Hematopoietic multipotent progenitor cell treated with erythropoietin and hydrocortisone succinate and interleukin-3 and kit ligand, for 4 days (in vitro differentiated cells): ENCODE data around the gene ALG9.
A peak's percentile ranks its signal among the peaks of the same experiment; 100 is the strongest.

Experiments used
- DNase-seq: peaks from one replicate; pipeline ENCODE4 v3.0.0-alpha.2; 2015

Gene ALG9

GRCh38 chr11:111762981-111763643 is 108.3 kb downstream of the ALG9 start:
- DNase-seq, result peak; percentile 23

- DNase-seq, result no peak
Measured at GRCh38 chr11:111762526-111762925, 108.9 kb downstream of the ALG9 start.

GRCh38 chr11:111761036-111761435 is 110.3 kb downstream of the ALG9 start:
- no peak for DNase-seq

GRCh38 chr11:111759778-111760407 is 111.5 kb downstream of the ALG9 start:
- DNase-seq, result no peak

- DNase-seq, result no peak
Measured at GRCh38 chr11:111759376-111759775, 112.0 kb downstream of the ALG9 start.

GRCh38 chr11:111756097-111756496 is 115.3 kb downstream of the ALG9 start:
- DNase-seq, result no peak

GRCh38 chr11:111749646-111750045 is 121.7 kb downstream of the ALG9 start:
- no peak for DNase-seq

GRCh38 chr11:111748035-111748804 is 123.2 kb downstream of the ALG9 start:
- no peak for DNase-seq

GRCh38 chr11:111745719-111746504 is 125.5 kb downstream of the ALG9 start:
- DNase-seq, result no peak

GRCh38 chr11:111743700-111744099 is 127.7 kb downstream of the ALG9 start:
- no peak for DNase-seq

GRCh38 chr11:111741751-111742150 is 129.6 kb downstream of the ALG9 start:
- DNase-seq, result no peak

- no peak for DNase-seq
Measured at GRCh38 chr11:111739299-111739698, 132.1 kb downstream of the ALG9 start.

- DNase-seq, result no peak
Measured at GRCh38 chr11:111737444-111738210, 133.8 kb downstream of the ALG9 start.

- no peak for DNase-seq
Measured at GRCh38 chr11:111736621-111737443, 134.5 kb downstream of the ALG9 start.
